ENCODE results near the gene C3orf20. TPM values are rescaled to one million over a fixed set of nuclear protein-coding genes. Genes with fewer than 3 reads are reported as not detected.

The C3orf20 gene
- total and polyA plus RNA-seq, 9 of the 15 experiments (the other 6 are each of a cell fraction or from before 2014, with no cell fraction given), result 0.04 TPM; not detected in 8

- no peak for FAIRE-seq
Measured at GRCh38 chr3:14678015-14678503, 3.1 kb downstream of the C3orf20 start.

More at GRCh38 chr3:14678015-14678503, 3.1 kb downstream of the C3orf20 start:
- Histone ChIP-seq H3K27ac (ENCODE audit: extremely low read depth, low read depth, low read length) (no peak overlapping the region), H3K4me3 (no peak overlapping the region), H3K9me1 (ENCODE audit: control insufficient read depth, insufficient read depth, low read length) (no peaks in the 10 kb centered on the region), H2AFZ (ENCODE audit: low read depth, low read length) (no peak overlapping the region), H3K27me3 (ENCODE audit: control insufficient read depth in 2 of 2, insufficient read depth in 2 of 2, low read length in 2 of 2) (peaks cover under 1 to 6% of the 10 kb centered on the region in 2 experiments; a peak in 4 of 5 replicates), H3K79me2 (ENCODE audit: control insufficient read depth, insufficient read depth, low read length) (no peaks in the 10 kb centered on the region), H3K4me2 (ENCODE audit: insufficient read depth, low read length) (no peak overlapping the region), H3K9ac (ENCODE audit: insufficient read depth in 1 of 2, low read depth in 2 of 2, low read length in 2 of 2) (no peak overlapping the region), H3K9me3 (replicated peaks; ENCODE audit: control insufficient read depth, insufficient read depth, low read depth, low read length) (0 out of 2 replicates have a peak, but pooled peaks cover 4% of the 10 kb centered on the region), H4K20me1 (replicated peaks; ENCODE audit: control insufficient read depth, insufficient read depth, low read length) (no peaks in the 10 kb centered on the region), H3K4me1 (replicated peaks in 1 of 2; ENCODE audit: control insufficient read depth in 2 of 2, insufficient read depth in 2 of 2, low read length in 2 of 2) (no peaks in the 10 kb centered on the region), H3K36me3 (ENCODE audit: control insufficient read depth, insufficient read depth, low read length) (peaks cover 9% of the 10 kb centered on the region; the same call in 2 of the 3 replicates)
- TF ChIP-seq SMAD2 (IDR thresholded peaks at IDR 0.05; ENCODE audit: low read depth, low read length) (no peak), ZBTB43 (CRISPR knock-in tag; IDR thresholded peaks at IDR 0.05) (no peak), BHLHE40 (IDR thresholded peaks at IDR 0.05; ENCODE audit: low read length) (no peak), ESRRA (IDR thresholded peaks at IDR 0.05; ENCODE audit: borderline replicate concordance, low read depth) (0 out of 2 replicates have a peak, but pooled peaks have one; percentile 16)
- ATAC-seq, result no peak
- POLR2A ChIA-PET, result interaction anchor here (0.9 to 1.1 kb wide), 2 partner anchors 13 to 26 kb away, joined by 3 to 4 read pairs; partner anchors contain the start of gene CCDC174
- 34% methylated on average over 7 of the region's 7 CpGs for WGBS (ENCODE audit: insufficient coverage, low coverage, missing lambda C conversion rate)
- intact Hi-C loops (cut with micrococcal nuclease), result no loop called here
- CTCF ChIA-PET (ENCODE audit: low intra/inter-chr PET ratio), result no interaction called here
- in situ Hi-C loops (cut with MboI), result no loop called here
- DNase-seq (ENCODE audit: extremely low read depth in 1 of 4, low spot score in 3 of 4), result no peak
- no TSS peak for BruUV-seq (replicated peaks)
